Stimulated activated CD8-positive, alpha-beta memory T cell treated with anti-CD3 and anti-CD28 coated beads, Interleukin-4, amount 100 ng/mL, for 48 hours (primary cell): Measurements from ENCODE around the gene CASP4.
"Not testable (repeated sequence)": the region's sequence is repeated elsewhere in the genome, so short reads cannot be mapped to it uniquely, and the experiment has no call there.

Experiments used
- DNase-seq: peaks from one replicate; pipeline ENCODE4 v3.0.0-alpha.2; 2020

CASP4 gene

GRCh38 chr11:104968355-104968855 lies at the start of gene CASP4:
CASP4 (minus strand) TSS chr11:104968574; CDS start chr11:104968525, 49 bp downstream.
- DNase-seq, result no peak

DNA sequence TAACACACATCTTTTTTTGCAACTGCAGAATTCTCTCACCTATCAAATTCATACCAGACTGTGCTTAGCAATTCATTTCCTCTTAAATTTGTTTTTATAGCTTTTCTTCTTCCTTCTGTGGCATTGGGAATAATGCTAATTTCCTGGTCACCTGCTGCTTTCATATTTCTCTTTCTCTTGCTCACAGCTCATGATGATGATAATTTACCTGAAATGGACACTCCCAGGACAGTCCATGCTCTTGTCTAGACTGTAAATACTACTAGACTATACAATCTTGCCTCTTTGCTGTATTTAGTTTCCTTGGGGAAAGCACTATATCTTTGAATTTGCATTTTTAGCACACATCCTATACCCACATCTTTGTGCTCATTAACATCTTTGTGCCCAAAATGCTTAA lies 39.1 kb upstream of the CASP4 start:
- no peak for DNase-seq

GRCh38 chr11:105005451-105005845 lies 37.1 kb upstream of the CASP4 start:
- DNase-seq, result no peak

DNA sequence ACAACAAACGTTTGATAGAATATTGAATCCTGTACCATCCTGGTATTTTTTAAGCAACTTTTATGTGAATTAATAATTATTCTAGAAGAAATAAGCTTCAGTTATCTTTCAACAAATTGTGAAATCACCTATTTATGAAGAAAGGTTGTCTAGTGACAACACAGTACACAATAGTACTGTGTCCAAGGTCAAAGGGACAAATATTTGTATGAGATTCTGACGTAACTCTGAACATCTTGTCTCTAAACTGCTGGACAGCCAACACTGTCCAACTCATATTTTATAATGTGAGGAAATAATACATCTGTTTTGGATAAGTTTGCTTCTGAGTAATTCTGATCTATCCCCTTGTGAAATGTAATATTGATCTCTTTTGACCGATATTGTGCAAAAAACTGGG lies 35.6 kb upstream of the CASP4 start:
- no peak for DNase-seq

DNA sequence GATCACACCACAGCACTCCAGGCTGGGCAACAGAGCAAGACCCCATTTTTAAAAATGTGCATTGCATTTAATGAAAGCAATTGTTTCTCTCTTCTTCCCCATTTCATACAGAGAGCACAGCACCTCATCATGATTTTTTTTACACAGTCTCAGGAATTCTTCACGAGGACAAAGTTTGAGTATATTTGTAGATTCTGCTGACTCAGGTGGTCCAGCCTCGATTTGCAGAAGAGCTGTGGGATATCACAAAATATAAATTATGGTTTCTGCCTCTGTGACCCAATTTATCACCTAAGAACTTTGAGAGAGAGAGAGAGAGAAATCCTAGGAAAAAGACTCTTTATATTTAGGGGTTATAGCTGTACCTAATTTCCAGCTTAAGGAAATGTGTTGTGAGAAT lies 34.8 kb upstream of the CASP4 start:
- DNase-seq, result no peak

DNA sequence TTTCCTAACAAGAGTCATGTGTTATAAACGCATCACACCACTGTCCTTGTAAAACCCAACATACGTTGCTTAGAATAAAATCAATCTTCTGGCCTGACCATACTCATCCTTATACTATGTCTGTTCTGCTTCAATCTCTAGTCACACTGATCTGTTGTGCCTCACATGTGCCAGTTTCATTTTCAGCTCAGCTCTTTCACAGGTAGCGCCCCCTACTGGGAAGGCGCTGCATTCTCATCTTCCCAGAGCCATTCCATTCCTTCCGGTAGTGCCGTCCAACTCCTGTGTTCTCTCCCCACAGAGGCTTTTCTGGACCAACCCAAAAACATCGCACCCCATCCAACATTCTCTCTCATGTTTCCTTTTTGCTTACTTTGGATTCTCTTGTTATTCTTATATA lies 32.4 kb upstream of the CASP4 start:
- DNase-seq, result peak; percentile 70

DNA sequence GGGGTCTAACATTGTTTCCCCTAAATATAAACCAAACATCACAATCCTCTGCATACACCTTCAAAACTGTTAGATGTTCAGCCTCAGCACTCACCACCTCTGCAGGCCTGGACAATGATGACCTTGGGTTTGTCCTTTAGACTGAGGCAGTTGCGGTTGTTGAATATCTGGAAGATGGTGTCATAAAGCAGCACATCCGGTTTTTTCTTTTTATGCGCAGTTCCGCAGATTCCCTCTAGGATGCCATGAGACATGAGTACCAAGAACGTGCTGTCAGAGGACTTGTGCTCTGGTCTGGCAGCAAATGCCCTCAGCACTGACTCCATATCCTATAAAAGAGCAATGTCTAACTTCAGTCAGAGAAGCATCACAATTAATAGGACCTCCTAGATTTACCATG lies 31.8 kb upstream of the CASP4 start:
- DNase-seq, result no peak

- no peak for DNase-seq
Measured at GRCh38 chr11:104999721-105000120, 31.3 kb upstream of the CASP4 start.

- DNase-seq, result no peak
Measured at GRCh38 chr11:104997288-104997687, 28.9 kb upstream of the CASP4 start.

GRCh38 chr11:104995001-104995408 lies 26.6 kb upstream of the CASP4 start:
- no peak for DNase-seq

- DNase-seq, result no peak
Measured at GRCh38 chr11:104992781-104993180, 24.4 kb upstream of the CASP4 start.

DNA sequence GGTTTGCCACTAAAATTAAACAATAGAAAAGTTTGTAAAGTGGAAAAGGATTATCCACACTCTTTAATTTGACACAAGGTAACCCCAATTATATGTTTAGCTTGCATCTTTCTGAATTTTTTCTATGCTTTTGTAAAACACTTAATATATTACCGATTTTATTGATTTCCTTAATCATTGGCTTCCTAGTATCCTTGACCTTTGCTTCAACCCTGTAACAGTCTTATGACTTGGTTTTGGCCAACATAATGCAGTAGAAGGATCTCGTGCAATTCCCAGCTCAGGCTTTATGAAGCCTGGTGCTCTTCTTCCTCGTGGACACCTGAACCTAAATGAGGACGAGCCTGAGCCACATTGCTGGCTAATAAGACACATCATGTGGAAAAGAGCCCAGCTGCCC lies 23.6 kb upstream of the CASP4 start:
- DNase-seq, result no peak

- no peak for DNase-seq
Measured at GRCh38 chr11:104984808-104985207, 16.4 kb upstream of the CASP4 start.

- no peak for DNase-seq
Measured at GRCh38 chr11:104979839-104980238, 11.5 kb upstream of the CASP4 start.

DNA sequence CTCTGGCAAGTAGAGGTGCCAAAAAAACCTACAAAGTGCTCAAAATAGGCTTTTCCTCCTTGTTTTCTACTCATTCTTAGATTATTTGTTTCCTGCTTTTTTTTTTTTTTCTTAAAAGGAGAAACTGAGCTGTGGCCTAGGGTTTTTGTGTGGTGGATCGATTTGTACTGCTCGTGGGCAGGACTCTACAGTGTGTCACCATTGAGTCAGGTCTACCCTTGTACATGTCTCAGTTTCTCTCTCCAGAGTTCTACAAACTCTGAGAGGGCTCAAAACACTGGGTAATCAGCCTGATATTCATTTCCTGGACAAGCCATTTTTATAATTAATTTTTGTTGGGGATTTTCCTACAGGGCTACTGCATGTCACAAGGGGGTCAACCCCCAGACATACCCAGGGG lies 5.2 kb upstream of the CASP4 start:
- DNase-seq, result no peak

DNA sequence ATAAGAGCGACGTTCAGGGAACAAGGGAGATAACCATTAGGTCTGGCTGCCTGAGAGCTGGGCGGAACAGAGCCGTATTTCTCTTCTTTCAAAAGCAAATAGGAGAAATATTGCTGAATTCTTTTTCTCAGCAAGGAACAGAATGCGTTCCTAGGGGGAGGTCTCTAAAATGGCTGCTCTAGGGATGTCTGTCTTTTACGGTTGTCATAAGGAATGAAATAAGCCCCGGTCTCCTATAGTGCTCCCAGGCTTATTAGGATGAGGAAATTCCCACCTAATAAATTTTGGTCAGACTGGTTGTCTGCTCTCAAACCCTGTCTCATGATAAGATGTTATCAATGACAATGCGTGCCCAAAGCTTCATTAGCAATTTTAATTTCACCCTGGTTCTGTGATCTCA lies 4.5 kb upstream of the CASP4 start:
- not testable (repeated sequence) for DNase-seq

DNA sequence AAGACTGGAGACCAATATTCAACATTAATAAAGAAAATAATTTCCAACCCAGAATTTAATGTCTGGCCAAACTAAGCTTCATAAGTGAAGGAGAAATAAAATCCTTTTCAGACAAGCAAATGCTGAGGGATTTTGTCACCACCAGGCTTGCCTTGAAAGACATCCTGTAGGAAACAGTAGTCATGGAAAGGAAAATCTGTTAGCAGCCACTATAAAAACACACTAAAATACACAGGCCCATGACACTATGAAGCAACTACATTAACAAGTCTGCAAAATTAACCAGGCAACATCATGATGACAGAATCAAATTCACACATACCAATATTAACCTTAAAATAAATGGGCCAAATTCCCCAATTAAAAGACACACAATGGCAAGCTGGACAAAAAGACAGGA lies 2.4 kb upstream of the CASP4 start:
- no peak for DNase-seq

DNA sequence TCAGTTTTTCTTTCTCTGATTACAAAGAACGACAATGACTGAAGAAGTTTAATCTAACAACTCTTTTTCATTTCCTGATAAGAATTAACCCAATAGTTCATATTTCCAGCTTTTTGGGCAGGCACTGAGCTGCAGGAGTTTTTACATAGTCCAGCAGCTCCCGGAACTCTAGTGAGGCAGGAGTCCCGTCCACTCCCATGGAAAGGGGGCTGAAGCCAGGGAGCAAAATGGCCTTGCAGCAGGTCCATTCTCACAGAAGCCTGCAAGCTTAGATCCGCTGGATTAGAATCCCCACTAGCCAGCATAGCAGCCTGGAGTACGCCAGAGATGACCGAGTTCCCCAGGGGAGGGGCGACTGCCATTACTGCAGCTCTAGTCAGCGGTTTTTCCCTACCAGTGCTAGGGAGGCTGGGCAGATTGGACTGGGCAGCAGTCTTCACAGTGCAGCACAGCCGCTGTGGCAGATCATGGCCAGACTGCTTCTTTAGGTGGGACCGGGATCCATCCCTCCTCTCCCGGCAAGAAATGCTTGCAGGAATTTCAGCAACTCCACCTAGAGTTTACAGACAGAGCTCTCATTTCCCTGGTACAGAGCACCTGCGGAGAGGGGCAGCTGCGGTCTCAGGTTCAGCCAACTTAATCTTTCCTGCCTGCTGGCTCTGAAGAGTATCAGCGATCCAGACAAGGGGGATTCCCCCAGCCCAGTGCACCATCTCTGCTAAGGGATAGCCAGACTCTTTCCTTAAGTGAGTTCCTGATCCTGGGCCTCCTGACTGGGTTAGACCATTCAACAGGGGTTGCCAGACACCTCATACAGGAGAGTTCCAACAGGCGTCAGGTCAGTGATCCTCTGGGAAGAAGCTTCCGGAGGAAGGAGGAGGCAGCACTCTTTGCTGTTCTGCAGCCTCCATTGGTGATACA lies 742 bp upstream of the CASP4 start:
- no peak for DNase-seq

- DNase-seq, result no peak
Measured at GRCh38 chr11:104967534-104968354, 630 bp downstream of the CASP4 start.

DNA sequence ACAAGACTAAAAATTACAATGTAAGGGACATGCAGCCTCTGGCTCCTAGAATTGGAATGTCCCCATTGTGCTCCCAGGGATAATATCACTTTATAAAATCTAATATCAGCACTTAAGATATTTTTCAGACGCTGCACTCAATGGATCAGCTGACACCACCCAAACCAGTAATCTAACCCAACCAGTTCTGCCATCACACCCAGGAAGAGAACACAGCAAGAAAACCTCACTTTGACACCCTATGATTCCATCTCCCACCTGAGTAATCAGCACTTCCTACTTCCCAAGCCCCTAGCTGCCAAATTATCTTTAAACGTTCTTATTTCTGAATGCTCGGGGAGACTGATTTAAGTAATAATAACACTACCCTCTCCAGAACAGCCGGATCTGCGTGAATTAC lies 2.6 kb downstream of the CASP4 start:
- no peak for DNase-seq

DNA sequence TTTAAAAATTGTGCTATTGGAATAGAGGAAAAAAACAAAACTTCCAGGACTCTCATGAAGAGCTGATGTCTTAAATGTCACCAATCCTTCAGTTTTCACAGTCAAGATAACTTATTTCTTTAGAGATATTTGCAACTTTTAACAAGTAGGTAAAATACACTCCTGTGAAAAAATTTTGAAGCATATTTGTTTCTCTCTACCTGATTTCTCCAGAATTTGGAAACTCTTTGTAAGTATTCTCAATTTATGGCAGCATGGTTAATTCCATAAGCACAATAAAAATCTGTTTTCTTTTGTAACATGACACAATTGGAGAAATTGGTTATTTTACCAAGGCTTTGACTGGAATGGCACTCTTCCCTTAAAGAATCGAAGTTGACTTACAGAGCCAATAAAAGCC lies 4.1 kb downstream of the CASP4 start:
- DNase-seq, result no peak

DNA sequence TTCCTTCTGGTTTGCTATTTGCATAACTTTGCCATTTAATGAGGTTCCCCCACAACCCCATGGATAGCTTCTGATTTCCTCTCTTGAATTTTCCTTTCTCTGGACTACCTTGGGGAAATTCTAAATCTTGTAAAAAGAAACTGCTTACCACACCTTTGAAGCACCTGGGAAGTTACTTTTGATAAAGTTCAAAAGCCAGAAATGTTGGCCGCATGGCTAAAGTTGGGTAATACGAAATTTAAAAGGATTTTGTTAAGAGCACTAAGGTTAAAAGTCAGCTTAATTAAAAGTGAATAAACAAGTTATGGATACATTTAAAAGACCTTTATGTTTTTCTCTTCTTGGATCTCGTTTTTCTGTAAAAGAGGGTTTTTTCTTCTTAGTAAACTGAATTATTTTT lies 5.5 kb downstream of the CASP4 start:
- DNase-seq, result no peak

DNA sequence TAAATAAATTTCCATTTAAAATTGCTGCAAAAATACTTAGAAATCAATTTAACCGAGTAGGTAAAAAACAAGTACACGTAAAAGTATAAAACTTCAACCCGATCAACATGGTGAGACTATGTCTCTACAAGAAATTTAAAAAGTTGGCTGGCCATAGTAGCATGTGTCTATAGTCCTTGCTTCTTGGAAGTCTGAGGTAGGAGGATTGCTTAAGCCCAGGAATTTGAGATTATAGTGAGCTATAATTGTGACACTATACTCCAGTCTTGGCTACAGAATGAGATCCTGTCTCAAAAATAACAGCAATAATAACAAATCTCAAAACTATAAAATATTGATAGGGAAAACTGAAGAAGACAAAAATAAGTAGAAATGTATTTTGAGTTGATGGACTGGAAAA lies 11.1 kb downstream of the CASP4 start:
- DNase-seq, result no peak

GRCh38 chr11:104956528-104956927 lies 11.8 kb downstream of the CASP4 start:
- no peak for DNase-seq
